Stimulated activated CD8-positive, alpha-beta memory T cell treated with anti-CD3 and anti-CD28 coated beads, Interleukin-15, amount 100 ng/mL, for 48 hours (primary cell): ENCODE measurements around the gene NME1.
A peak's percentile ranks its signal among the peaks of the same experiment; 100 is the strongest.
"Not testable (repeated sequence)": the region's sequence is repeated elsewhere in the genome, so short reads cannot be mapped to it uniquely, and the experiment has no call there.

Experiments used
- DNase-seq, 2 donors: peaks; one replicate each; pipeline ENCODE4 v3.0.0-alpha.2; 2020; ENCODE audit warnings: low read depth in 2 of 2

The NME1 gene

GRCh38 chr17:51153210-51154072 is at the start of gene NME1:
Gene NME1, plus strand, starts transcription at chr17:51153559. Its CDS starts 2,096 bp downstream, at chr17:51155655.
- peak; percentile 90 to 91 for DNase-seq

- no peak for DNase-seq
These were observed 45.6 kb upstream of the NME1 start for GRCh38 chr17:51107778-51108177.

- not testable (repeated sequence) for DNase-seq
These were observed 40.8 kb upstream of the NME1 start for GRCh38 chr17:51112303-51113222.

GRCh38 chr17:51115179-51115578 is 38.2 kb upstream of the NME1 start:
- no peak for DNase-seq

- no peak for DNase-seq
These were observed 34.8 kb upstream of the NME1 start for GRCh38 chr17:51118330-51119195.

GRCh38 chr17:51119415-51120356 is 33.7 kb upstream of the NME1 start:
- peak in 1 of 2 donors; percentile 31 for DNase-seq

GRCh38 chr17:51120357-51120738 is 33.0 kb upstream of the NME1 start:
- no peak for DNase-seq

- DNase-seq = peak; percentile 89 to 91
These were observed 32.4 kb upstream of the NME1 start, which contains the start of gene SPAG9 for GRCh38 chr17:51120739-51121619. Gene SPAG9, minus strand, starts transcription at chr17:51120868. Its CDS starts 212 bp downstream, at chr17:51120656.

GRCh38 chr17:51121620-51122472 is 31.5 kb upstream of the NME1 start:
- peak; percentile 85 to 87 for DNase-seq

GRCh38 chr17:51122473-51123115 is 30.8 kb upstream of the NME1 start:
- not testable (repeated sequence) for DNase-seq

GRCh38 chr17:51124640-51125503 is 28.5 kb upstream of the NME1 start:
- no peak for DNase-seq

- DNase-seq = no peak
These were observed 25.3 kb upstream of the NME1 start for GRCh38 chr17:51128076-51128475.

GRCh38 chr17:51132964-51133319 is 20.4 kb upstream of the NME1 start:
- no peak for DNase-seq

- no peak for DNase-seq
These were observed 20.0 kb upstream of the NME1 start for GRCh38 chr17:51133365-51133764.

GRCh38 chr17:51135956-51136355 is 17.4 kb upstream of the NME1 start:
- no peak for DNase-seq

GRCh38 chr17:51142597-51142996 is 10.8 kb upstream of the NME1 start:
- no peak for DNase-seq
